OCI-M2 (cell line): ENCODE data around the gene LPAR6.
"Not testable (repeated sequence)": the region's sequence is repeated elsewhere in the genome, so short reads cannot be mapped to it uniquely, and the experiment has no call there.

Experiments
- DNase-seq: peaks from one replicate; lab custom pipeline; 2025; ENCODE audit not compliant: unreplicated experiment; lab: John Stamatoyannopoulos, UW

Gene LPAR6, protein sequence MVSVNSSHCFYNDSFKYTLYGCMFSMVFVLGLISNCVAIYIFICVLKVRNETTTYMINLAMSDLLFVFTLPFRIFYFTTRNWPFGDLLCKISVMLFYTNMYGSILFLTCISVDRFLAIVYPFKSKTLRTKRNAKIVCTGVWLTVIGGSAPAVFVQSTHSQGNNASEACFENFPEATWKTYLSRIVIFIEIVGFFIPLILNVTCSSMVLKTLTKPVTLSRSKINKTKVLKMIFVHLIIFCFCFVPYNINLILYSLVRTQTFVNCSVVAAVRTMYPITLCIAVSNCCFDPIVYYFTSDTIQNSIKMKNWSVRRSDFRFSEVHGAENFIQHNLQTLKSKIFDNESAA

DNA sequence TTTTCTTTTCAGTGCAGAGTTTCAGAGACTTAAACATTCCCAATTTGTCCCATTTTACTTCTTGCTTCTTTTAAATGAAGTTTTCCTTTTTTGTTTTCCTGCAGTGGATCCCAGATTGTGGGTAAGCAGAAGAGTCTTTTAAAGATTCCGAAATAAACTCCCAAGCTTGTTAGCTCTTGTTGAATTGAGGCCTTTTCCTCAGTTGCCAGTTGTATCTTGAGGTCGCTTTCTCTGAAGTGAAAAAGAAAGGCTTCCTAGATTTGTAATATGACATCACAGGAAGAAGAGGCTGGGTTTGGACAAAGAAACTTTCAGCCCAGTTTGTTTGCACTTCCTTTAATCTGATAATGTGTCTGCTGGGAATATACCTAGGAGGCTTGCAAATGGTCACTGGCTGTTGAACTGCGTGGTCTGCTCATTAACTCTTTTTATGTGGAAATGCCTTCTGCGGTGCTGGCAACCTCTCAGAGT is at the start of gene LPAR6:
Gene LPAR6 (minus strand): TSS at position 233 of the 471 bp plus-strand sequence. CDS start 690 bp downstream, outside the sequence.
- no peak for DNase-seq

DNA sequence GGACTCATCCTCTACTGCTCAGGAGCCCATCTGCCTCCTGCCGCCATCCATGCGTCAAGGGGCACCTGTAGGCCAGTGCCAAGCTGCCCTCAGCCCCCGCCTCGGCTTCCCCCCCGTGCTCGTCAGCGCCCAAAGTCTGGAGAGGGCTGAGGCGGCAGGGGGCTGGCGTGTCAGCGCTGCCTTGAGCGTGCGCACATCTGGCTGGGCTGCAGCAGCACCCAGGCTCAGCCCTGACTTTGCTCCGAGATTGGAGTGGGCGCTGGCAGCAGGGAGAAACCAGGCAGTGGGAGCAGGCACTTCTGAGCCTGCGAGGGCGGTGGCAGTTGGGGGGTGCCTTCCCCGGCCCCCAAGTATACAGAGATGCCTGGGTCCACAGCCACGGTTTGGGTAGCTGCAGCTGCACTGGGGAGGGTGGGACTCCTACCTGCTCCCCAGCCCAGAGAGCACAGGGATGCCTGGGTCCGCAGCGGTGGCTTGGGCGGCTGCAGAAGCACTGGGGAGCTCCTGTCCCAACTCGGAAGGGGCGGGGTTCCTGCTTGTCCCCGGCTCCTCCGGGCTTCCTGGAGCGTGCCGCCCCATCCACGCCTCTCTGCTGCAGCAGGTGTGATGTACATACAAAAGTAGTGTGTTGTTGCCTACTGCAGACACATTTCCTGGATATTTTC is 44.8 kb upstream of the LPAR6 start:
- no peak for DNase-seq

DNA sequence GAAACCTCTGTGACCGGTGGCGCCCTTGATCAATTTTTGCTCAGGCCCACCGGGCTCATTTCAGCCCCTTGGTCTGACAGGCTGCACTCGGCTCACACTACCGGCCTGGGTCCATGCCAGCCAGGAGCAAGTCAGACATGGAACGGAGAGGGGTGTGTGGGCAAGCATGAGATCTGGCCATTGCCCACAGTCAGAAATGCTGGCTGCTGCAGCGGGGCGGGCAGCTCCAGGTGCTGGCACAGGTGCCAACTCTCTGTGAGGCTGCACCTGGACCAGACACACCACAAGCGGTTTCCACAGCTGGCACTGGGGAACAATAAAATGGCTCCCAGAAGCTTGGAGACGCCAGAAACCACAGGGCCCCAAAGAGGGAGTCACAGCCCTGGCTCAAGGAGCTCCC is 43.6 kb upstream of the LPAR6 start:
- DNase-seq: no peak

DNA sequence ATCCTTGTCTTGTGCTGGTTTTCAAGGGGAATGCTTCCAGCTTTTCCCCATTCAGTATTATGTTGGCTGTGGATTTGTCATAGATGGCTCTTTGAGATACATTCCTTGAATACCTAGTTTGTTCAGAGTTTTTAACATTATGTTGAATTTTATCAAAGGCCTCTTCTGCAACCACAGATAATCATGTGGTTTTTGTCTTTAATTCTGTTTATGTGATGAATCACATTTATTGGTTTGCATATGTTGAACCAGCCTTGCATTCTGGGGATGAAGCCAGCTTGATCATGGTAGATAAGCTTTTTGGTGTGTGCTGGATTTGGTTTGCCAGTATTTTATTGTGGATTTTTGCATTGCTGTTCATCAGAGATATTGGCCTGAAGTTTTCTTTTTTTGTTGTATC is 38.3 kb upstream of the LPAR6 start:
- DNase-seq: not testable (repeated sequence)

DNA sequence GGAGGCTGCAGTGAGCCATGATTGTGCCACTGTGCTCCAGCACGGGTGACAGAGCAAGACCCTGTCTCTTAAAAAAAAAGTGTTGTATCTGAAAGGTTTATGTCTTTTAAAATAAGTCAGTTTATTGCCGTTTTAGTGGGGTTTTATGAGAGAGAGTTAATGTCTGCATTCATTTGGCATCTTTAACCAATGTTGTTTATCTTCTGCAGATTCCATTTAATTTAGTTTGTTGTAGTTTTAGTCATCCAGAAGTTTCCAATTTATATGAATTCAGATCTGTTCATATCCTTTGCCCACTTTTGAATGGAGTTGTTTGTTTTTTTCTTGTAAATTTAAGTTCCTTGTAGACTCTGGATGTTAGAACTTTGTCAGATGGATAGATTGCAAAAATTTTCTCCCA is 36.7 kb upstream of the LPAR6 start:
- no peak for DNase-seq

DNA sequence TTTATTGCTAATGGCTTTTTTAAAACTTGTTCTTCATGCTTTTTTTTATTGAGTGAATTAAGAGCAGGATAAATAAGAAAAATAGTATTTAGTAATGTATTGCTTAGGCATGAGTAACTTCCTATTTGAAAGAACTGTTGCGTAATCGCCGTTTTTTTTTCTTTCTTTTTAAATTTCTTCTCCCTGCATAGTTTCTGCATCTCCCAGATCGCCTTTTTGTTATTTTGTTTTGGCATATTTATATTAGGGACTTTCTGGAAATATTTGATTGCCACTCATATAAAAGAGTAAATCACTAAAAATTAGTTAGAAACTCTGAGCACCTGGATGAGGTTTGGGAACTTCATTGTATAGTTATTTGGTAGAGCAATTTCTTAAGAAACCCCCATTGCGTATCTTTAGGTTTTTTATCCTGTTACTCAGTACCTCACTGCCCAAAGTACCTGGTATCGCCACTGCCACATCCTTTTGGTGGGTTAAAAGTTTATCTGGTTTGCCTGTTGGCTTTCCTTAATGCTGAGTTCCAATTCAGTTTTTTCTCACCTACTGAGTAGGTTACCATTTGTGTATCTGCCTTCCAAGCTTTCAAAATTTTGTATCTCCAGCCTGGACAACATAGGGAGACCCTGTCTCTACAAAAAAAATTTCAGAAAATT is 36.2 kb upstream of the LPAR6 start:
- no peak for DNase-seq

DNA sequence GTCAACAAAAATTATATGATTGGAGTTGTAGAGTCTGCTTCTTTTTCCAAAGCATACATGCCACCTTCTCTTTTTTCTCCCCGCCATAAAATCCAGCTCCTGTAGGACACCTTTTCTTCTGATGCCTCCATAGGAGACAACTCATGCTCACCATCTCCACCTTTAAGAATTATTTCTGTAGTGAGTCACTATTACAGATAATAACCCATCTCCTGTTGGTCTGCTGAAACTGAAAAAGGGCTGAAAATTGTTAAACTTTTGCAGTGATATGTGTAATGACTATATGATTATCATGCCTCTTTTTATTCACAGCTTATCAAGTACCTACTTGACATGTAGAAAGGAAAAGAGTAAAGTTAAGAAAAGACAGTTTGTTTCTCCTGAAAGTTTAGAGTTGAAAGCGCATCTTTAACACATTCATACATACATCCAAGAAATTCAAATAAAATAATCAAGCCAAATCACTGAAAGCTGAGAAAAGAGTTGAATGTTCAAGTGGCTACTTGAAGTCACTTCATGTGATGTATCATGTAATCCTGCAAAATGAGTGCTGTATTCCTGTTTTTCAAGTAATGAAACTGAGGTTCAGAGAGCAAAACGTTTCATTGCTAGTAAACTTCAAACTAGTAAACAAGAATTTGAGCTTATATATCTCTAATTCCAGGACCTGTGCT is 35.5 kb upstream of the LPAR6 start:
- DNase-seq: no peak

DNA sequence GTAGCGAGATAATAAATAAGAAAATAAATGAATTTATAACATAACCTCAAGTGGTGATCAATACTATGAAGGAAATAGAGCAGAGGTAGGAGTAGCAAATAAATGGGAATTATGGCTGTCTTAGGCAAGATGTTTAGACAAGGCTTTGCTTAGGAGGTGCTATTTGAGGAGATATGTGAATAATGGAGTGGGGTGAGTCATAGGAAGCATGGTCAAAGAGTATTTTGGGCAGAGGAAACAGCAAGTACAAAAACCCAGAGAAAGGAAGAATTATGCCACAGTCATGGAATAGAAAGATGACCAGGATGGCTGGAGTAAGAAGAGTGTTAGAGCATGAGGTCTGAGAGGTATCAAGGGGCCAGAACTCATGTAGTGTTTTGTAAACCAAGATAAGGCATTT is 33.6 kb upstream of the LPAR6 start:
- no peak for DNase-seq

DNA sequence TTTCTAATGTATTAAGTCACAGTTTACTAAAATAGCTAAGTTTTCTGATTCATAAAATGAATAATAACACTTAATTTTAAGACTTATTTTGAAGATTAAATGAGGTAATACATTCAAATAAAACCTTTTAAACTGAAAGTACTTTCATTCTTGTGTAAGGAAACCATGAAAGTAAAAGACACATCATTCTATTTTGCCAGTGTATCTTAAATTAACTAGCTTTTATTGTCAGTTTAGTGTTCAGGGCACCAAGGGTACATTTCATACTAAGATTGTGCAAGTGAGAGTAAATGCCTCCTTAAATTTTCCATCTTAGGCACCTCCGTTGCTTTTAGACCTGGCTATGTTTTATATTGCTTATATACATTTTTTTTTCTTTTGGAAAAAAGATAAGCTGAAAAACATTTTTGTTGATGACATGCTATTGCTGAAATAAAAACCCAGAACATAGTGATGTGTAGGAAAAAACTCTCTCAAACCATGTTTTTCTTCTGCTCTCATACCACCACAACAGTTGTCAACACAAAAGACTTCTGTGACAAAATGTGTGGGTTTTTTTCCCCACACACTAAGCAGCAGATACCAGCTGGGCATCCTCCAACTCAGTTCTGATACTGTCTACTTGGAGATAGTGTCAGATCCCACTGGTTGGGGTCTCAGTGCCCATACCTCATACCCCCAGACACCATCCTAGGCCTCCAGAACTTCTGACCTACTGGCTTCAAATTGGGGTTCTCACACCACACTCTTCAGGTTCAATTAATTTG is 30.7 kb upstream of the LPAR6 start:
- DNase-seq: no peak

DNA sequence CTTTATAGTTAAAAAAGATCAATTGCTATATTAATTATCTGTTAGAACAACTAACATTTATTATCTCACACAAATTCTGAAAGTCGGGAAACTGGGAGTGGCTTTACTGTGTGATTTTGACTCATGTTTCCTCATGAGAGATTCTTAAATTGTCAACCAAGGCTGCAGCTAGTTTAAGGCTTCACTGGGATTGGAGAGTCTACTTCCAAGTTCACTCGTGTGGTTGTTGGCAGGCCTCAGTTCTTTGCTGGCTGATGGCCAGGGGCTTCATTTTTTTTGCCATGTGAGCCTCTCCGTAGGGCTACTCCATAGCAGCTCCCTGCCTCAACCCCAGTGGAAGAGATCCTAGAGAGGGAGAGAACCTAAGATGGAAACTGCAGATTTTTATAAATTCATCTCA is 24.5 kb upstream of the LPAR6 start:
- no peak for DNase-seq

DNA sequence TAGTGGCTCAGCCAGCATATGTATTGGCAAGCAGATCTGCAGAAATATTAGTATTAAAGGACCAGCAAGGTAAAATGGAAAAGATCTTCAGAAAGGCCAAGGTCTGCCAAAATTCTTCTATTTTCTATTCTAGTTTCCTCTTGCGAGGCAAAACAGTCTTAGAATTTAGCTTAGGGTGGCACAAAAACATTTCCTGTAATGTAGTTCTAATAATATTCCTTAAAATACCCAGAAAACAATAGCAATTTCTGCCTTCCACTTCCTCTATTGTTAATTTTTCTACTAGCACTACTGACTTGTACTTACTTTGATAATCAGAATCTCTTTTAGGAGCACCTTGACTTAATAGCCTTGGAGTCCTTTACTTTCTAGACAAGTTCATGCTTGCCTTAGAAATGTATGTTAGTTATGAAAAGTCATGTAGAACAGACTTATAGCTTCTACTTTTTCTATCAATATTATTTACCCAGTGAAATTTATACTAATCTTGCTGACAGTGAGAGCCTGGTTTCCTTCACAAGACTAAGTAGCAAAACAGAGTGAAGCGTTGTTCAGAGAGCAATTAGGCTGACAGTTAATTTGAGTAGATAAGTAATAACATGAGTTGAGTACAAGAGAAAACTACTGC is 23.9 kb upstream of the LPAR6 start:
- DNase-seq: no peak

DNA sequence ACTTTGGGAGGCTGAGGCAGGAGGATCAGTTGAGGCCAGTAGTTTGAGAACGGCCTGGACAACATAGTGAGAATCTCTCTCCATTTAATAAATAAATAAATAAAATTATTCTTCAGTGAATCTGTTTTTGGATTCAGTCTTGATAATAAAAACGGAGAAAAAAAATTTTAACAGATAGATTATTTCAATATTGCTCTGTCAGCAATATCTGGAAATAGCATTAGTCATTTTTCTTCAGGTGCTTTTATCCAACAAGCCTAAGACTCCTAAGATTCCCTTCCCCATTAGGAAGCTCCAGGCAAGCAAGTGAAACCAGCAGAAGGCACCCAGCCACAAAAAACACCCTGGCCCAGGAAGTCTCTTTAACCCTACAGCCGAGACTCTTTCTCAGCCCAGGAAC is 21.3 kb upstream of the LPAR6 start:
- no peak for DNase-seq

DNA sequence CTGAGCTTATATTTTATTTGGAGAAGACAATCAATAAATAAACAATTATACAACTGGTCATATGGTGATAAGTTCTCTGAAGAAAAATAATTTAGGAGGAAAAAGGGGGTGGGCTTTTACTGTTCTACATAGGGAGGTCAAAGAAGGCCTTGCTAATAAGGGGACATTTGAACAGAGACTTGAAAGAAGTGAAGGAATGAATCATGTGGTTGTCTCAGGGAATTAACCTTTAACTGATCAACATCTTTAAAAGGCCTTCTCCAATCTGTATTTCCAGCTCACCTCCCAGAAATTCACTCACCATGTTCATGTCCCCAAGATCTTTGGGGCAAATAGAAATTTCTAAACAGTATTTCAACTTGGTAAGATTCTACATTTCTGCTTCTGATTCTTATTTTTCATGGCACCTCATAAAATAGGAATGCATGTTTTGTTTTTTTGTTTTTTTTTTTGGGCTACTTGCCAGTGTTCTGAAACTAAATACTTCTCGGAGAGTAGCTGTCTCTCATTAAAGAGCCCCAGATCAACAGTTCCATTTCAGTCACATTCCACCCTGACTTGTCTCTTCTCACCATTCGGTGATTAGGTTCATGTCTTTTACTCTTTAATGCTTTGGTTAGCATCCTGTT is 19.2 kb upstream of the LPAR6 start:
- DNase-seq: no peak

DNA sequence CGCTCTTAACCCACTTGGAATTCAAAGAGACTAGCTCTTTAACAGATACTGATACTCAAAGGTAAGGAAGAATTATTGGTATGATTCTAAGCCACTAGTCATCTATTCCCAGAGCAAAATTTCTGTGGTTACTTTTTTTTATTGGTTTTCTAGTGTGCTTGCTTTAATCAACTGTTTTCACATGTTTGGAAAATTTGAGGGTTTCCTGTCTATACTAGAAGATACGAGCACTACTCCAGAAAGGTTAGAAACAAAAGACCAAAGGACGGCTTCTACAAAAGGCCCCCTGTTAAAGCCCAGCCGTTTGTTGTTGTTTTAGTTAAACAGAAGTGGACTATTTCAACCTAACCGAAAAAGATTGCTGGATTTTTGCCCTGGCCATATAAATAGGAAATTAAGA is 18.5 kb upstream of the LPAR6 start:
- no peak for DNase-seq

DNA sequence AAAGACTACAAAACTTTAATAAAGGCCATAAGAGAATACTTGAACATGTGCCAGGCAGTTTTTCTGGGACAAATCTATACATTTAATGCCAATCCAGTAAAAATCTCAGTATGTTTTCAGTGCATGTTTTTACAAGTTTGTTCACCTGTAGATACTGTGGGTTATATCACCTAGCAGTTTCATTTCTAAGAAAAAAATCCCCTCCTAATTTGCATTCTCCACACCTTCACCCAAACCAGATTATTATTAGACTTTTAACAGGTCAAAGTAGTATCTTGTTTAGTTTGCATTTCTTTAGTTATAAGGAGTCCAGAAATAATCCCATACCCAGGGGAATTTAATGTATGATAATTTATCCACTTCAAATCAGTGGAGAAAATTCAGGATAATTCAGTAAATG is 17.0 kb upstream of the LPAR6 start:
- no peak for DNase-seq

DNA sequence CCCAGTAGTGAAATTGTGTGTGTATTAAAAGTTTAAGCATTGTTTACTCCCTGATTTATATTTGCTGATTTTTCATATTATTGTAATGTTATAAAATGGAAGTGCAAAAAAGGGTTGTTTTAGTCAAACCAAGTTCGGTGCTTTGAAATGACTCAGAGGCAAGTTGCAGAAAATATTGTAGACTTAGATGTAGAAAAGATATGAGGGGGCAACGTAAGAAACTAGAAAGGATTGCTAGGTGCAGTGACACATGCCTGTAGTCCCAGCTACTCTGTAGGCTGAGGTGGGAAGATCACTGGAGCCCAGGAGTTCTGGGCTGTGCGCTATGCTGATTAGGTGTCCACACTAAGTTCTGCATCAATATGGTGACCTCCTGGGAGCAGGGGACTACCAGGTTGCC is 16.1 kb upstream of the LPAR6 start:
- DNase-seq: no peak

DNA sequence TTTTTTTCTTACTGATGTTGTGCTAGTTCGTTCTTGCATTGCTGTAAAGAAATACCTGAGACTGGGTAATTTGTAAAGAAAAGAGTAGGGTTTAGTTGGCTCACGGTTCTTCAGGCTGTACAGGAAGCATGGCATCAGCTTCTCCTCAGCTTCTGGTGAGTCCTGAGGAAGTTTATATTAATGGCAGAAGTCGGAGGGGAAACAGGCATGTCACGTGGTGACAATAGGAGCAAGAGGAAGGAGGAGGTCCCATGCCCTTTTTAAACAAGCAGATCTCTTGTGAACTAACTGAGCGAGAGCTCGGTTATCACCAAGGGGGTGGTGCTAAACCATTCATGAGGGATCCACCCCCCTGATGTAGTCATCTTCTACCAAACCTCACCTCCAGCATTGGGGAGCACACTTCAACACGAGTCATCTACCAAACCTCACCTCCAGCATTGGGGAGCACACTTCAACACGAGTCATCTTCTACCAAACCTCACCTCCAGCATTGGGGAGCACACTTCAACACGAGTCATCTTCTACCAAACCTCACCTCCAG is 13.9 kb upstream of the LPAR6 start:
- not testable (repeated sequence) for DNase-seq

DNA sequence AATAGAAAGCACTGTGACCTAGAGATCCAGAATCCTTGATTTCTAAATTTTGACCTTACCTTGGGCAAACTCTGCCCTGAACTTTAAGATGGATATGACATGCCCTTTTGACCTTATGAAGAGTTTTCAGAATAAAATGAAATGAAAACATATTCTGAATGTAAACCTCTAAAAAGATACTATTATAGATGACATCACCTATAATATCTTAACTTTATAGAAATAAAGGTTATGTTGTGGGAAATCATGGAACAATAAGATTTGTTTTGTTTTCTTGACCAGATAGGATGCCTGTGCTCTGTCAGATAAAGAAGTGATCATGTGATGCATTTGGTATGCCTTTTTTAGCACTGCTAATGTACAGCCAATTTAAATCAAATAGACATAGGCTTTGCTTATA is 13.1 kb upstream of the LPAR6 start:
- no peak for DNase-seq

DNA sequence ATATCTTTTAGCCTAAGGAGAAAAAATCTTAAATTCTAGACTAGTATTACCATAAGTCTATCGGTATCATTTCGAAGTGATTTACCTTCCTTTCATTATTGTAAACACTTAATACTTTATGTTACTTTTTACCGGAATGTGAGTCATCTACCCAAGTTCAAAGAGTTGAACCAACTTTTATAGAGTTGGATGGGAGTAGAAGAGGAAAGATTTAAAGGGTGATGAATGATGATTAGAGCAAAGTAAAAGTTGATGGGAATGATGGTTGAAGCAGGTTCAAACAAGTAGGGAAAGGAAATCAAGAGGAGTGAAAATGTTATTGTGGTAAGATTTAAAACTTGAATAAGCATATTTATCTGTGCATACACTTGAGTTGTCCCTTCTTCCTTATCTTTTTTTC is 11.3 kb upstream of the LPAR6 start:
- DNase-seq: no peak

DNA sequence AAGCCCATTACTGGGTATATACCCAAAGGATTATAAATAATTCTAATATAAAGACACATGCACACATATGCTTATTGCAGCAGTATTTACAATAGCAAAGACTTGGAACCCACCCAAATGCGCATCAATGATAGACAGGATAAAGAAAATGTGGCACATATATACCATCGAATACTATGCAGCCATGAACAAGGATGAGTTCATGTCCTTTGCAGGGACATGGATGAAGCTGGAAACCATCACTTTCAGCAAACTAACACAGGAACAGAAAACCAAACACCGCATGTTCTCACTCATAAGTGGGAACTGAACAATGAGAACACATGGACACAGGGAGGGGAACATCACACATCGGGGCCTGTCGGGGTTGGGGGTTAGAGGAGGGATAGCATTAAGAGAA is 9.1 kb upstream of the LPAR6 start:
- DNase-seq: not testable (repeated sequence)
